ENCODE data around the gene CTIF. TPM values are rescaled to one million over a fixed set of nuclear protein-coding genes. Genes with fewer than 3 reads are reported as not detected.

CTIF gene
- total RNA-seq, 1 experiment from 2014 or later: 20.6 TPM

- Histone ChIP-seq H3K4me3 (no peak overlapping the region), H3K36me3 (peaks cover 30% of the 10 kb centered on the region), H3K27me3 (no peaks in the 10 kb centered on the region), H3K9me3 (0 out of 2 replicates have a peak, but pooled peaks cover 4% of the 10 kb centered on the region)
- DNase-seq: no peak
Observed at GRCh38 chr18:48668466-48669179, 129.8 kb downstream of the CTIF start.

- Histone ChIP-seq H3K36me3 (peaks cover 30% of the 10 kb centered on the region), H3K27me3 (no peaks in the 10 kb centered on the region), H3K4me3 (no peak overlapping the region), H3K9me3 (0 out of 2 replicates have a peak, but pooled peaks cover 4% of the 10 kb centered on the region)
- DNase-seq: no peak
Observed at GRCh38 chr18:48669180-48669675, 130.4 kb downstream of the CTIF start.

GRCh38 chr18:48669991-48670750, 131.3 kb downstream of the CTIF start:
- Histone ChIP-seq H3K36me3 (peaks cover 29% of the 10 kb centered on the region), H3K27me3 (no peaks in the 10 kb centered on the region), H3K9me3 (0 out of 2 replicates have a peak, but pooled peaks cover 4% of the 10 kb centered on the region), H3K4me3 (no peak overlapping the region)
- DNase-seq: no peak

GRCh38 chr18:48670751-48671560, 132.1 kb downstream of the CTIF start:
- H3K4me3 ChIP-seq: no peak overlapping the region
- peaks cover 23% of the 10 kb centered on the region for H3K36me3 ChIP-seq

GRCh38 chr18:48671561-48671945, 132.7 kb downstream of the CTIF start:
- Histone ChIP-seq H3K27me3 (no peaks in the 10 kb centered on the region), H3K36me3 (peaks cover 19% of the 10 kb centered on the region), H3K9me3 (0 out of 2 replicates have a peak, but pooled peaks cover 4% of the 10 kb centered on the region), H3K4me3 (no peak overlapping the region)
- no peak for DNase-seq

More at GRCh38 chr18:48670751-48671560, 132.1 kb downstream of the CTIF start:
- H3K9me3 ChIP-seq: 0 out of 2 replicates have a peak, but pooled peaks cover 4% of the 10 kb centered on the region
- DNase-seq: no peak
- no peaks in the 10 kb centered on the region for H3K27me3 ChIP-seq

- Histone ChIP-seq H3K4me3 (no peak overlapping the region), H3K27me3 (no peaks in the 10 kb centered on the region), H3K9me3 (0 out of 2 replicates have a peak, but pooled peaks cover 4% of the 10 kb centered on the region), H3K36me3 (peaks cover 25% of the 10 kb centered on the region)
- no peak for DNase-seq
Observed at GRCh38 chr18:48672671-48673340, 134.0 kb downstream of the CTIF start.

GRCh38 chr18:48673456-48673852, 134.6 kb downstream of the CTIF start:
- H3K27me3 ChIP-seq: no peaks in the 10 kb centered on the region
- H3K9me3 ChIP-seq: 0 out of 2 replicates have a peak, but pooled peaks cover 4% of the 10 kb centered on the region
- peaks cover 28% of the 10 kb centered on the region for H3K36me3 ChIP-seq
- no peak for DNase-seq
- H3K4me3 ChIP-seq: no peak overlapping the region

- Histone ChIP-seq H3K4me3 (no peak overlapping the region), H3K27me3 (no peaks in the 10 kb centered on the region), H3K36me3 (peaks cover 28% of the 10 kb centered on the region), H3K9me3 (0 out of 2 replicates have a peak, but pooled peaks cover 4% of the 10 kb centered on the region)
- DNase-seq: peak; percentile 67
Observed at GRCh38 chr18:48673853-48674721, 135.3 kb downstream of the CTIF start.

GRCh38 chr18:48674758-48675351, 136.0 kb downstream of the CTIF start:
- Histone ChIP-seq H3K9me3 (0 out of 2 replicates have a peak, but pooled peaks cover 4% of the 10 kb centered on the region), H3K36me3 (peaks cover 28% of the 10 kb centered on the region), H3K27me3 (no peaks in the 10 kb centered on the region), H3K4me3 (no peak overlapping the region)
- no peak for DNase-seq

GRCh38 chr18:48675352-48675761, 136.5 kb downstream of the CTIF start:
- no peaks in the 10 kb centered on the region for H3K27me3 ChIP-seq
- 0 out of 2 replicates have a peak, but pooled peaks cover 4% of the 10 kb centered on the region for H3K9me3 ChIP-seq
- peak; percentile 81 for DNase-seq
- no peak overlapping the region for H3K4me3 ChIP-seq
- peaks cover 24% of the 10 kb centered on the region for H3K36me3 ChIP-seq

- no peak overlapping the region for H3K4me3 ChIP-seq
Observed at GRCh38 chr18:48675912-48676311, 137.1 kb downstream of the CTIF start.

GRCh38 chr18:48676346-48676745, 137.5 kb downstream of the CTIF start:
- H3K36me3 ChIP-seq: peaks cover 14% of the 10 kb centered on the region
- H3K9me3 ChIP-seq: 0 out of 2 replicates have a peak, but pooled peaks cover 4% of the 10 kb centered on the region
- DNase-seq: no peak
- no peak overlapping the region for H3K4me3 ChIP-seq
- H3K27me3 ChIP-seq: no peaks in the 10 kb centered on the region

More at GRCh38 chr18:48675912-48676311, 137.1 kb downstream of the CTIF start:
- peaks cover 18% of the 10 kb centered on the region for H3K36me3 ChIP-seq
- H3K9me3 ChIP-seq: 0 out of 2 replicates have a peak, but pooled peaks cover 4% of the 10 kb centered on the region
- H3K27me3 ChIP-seq: no peaks in the 10 kb centered on the region
- no peak for DNase-seq

- Histone ChIP-seq H3K9me3 (no peaks in the 10 kb centered on the region), H3K27me3 (no peaks in the 10 kb centered on the region), H3K36me3 (peaks cover 11% of the 10 kb centered on the region; the same call in 1 of the 2 replicates), H3K4me3 (no peak overlapping the region)
- DNase-seq: peak; percentile 53
Observed at GRCh38 chr18:48676756-48677368, 138.0 kb downstream of the CTIF start.
